CD4-positive, alpha-beta T cell treated with Interleukin-1 beta for 1 hour (primary cell): Measurements from ENCODE around the gene SULT4A1.
A peak's percentile ranks its signal among the peaks of the same experiment; 100 is the strongest.
"Not testable (repeated sequence)": the region's sequence is repeated elsewhere in the genome, so short reads cannot be mapped to it uniquely, and the experiment has no call there.

Source experiments
- DNase-seq, 2 donors: peaks; one replicate each; pipeline ENCODE4 v3.0.0-alpha.2; 2020 to 2022

Gene SULT4A1

DNA sequence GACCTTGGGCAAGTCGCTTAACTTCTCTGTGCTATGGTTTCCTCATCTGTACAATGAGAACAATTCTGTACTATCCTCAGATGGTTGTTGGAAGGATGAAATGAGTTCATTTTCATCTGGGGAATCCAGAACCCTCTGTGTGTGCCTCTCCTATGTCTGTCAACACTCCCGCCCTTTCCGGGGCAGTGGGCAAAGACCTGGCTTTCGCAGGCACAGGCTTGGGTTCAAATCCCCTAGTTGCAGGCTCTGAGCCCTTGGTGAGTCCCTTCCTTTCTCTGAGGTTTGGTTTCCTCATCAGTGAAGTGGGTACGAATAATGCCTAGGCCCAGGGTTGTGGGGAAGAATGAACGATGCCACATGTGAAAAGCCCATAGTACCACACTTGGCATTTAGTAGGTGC is 23.5 kb upstream of the SULT4A1 start:
- DNase-seq: no peak

DNA sequence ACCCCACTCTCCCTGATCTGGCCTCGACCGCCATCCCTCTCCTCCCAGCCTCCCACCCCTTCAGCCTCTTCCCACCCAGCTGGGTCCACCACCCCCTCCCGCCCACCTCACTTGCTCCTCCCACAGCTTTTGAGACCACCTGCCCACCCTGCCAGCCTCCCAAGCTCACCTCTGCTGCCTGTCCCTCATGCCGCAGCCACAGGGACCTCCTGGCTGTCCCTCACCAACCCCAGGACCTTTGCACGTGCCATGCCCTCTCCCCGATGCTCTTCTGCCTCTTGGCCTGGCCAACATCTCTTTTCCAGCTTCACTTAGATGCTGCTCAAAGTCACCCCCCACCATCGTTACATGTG is 23.0 kb upstream of the SULT4A1 start:
- DNase-seq: no peak

DNA sequence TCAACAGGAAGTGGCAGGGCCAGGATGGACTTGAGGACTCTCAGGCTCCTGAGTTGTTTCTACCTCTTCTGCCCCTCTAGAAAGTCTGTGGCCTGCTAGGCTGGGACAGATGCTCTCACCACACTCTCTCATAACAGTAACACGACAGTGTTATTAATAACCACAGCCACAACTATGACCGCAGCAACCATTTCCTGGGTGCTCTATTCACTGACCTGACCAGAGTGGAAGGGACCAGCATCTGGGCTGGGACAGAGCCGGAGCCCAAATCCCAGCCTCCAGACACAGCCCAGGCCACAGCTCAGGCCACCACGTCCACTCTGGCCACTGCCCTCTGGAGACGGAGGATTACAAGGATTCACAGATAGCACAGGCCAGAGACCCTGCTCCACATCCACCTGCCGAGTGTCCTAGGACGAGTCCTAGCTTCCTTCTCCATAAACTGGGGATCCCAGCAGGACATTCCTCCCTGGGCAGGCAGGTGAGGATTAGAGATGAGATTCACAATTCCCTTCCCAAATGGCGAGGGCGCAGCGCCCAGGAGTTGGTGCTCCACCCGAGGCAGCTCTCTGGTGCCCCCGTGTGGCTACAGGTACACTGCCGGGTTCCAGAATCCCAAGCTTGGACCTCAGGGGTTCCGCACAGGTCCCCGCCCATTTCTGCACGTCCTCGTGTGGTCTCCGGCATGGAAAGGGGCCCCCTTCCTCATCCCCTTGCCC is 22.4 kb upstream of the SULT4A1 start:
- peak in 1 of 2 donors; percentile 31 for DNase-seq

GRCh38 chr22:43883719-43884415 is 21.6 kb upstream of the SULT4A1 start:
- no peak for DNase-seq

- peak; percentile 12 to 44 for DNase-seq
Measured at GRCh38 chr22:43883012-43883661, 20.8 kb upstream of the SULT4A1 start.

DNA sequence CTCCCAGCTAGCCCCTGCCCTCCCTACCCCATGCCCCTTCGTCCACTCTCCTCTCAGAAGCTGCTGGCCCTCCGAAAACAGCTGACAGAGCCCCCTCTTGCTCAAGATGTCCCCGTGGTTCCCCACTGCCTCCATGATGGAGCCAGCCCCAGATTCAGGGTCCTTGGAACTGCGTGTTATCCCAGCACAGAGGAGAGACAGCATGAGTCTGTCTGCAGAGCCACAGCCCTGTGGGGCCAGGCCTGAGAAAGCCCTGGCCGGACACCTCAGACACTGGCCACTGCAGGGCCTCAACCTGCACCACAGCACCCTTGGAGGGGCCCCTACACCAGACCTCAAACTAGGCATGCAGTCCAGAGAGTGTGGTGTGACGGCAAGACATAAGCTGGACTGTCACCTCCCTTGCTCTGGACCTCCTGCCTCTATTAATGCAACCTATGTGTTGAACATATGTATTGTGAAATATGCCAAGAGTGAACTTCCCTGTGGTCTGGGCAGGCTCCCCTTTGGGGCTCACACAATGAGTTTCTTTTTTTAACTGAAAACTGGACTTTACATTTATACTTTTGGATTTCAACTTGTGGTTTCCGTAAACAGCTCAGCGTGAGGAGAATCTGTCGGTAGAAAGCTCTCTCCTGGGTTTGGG is 19.9 kb upstream of the SULT4A1 start:
- no peak for DNase-seq

DNA sequence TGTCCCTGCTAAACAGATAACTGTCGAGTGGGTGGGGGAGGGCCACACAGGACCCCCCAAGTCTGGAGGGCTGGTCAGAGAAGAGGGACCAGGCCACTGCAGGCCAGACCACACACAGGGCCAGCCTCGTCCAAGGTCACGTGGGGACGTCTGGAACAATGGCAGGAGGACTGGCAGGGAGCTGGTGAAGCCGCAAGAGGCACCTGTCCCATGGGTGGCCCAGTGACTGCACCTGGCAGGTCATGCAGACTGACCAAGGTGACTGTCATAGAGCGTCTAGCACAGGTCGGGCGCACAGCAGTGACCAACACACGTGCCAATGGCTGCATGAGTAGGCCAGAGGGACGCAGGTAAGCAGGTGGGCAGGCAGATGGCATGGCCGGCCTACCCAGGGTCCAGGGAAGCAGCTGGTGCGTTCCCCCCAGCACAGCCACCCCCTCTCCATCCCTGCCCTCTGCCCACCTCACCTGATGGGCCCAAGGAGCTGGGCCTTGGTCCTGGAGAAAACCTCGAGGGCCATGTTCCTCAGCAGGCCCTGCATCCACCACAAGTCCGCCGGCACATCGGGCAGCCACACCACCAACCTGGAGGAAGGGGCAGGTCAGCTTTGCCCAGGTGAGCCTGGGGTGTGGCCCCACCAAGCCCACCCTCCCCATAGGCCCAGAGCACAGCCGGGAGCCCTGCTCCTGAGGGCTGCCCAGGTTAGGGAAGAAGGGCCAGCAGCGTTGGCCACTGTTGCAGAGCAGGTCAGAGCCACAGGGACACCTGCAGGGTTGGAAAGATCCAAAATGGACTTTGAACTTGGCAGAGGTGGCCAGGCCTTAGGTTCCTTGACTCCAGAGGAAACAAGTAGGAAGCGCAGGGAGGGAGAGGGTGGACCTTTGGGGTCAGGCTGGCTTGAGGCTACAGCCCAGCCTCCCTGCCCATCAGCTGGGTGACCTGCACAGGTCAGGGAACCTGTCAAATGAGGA is 19.1 kb upstream of the SULT4A1 start:
- no peak for DNase-seq

DNA sequence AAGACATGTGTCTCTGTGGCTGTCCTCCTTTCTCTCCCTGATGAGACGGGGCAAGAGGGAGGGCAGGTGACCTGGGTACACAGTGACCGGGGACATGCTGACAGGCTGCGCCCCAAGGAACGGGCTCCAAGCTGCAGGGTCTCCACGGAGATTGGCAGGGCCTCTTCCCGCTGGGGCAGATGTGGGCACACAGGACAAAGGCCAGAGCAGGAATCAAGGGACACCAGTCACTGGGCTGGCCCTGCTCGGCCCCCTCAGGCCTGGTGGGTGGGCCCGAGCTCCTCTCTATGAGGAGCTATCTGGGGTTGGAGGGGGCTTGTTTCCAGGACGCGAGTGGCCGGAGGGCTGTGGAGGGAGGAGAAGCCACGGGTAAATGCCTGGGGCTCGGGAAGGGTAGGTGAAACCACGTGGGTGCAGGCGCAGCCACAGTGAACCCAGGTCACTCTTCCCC is 18.3 kb upstream of the SULT4A1 start:
- no peak for DNase-seq

DNA sequence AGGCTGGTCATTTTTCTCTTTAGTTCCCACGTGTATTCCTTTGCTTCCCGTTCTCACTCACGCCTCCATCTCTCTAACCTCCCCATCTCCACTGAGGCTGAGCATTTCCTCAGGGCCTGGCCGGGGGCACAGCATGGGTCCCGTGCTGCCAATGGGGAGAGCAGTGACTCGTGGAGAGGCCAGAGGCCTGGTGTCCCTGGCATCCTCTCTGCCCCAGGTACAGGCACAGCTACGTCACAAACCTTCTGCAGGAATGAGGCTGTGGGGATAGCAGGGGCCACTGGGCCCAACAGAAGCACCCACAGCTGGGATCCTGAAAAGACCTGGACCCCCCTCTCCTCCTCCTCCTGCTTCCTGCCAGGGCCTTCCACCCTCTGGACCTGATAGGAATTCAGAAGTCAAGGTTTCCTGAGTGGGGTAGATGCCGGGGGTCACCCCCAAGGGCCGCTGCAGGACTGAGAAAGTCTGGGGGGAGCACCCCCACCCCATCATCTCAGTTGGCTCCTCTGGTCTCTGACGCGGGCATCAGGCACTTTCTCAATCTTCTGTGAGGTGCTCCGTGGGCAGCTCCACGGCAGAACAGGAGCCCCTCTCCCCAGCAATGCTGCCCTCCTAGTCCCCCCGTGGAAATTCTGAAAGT is 17.7 kb upstream of the SULT4A1 start:
- DNase-seq: no peak

DNA sequence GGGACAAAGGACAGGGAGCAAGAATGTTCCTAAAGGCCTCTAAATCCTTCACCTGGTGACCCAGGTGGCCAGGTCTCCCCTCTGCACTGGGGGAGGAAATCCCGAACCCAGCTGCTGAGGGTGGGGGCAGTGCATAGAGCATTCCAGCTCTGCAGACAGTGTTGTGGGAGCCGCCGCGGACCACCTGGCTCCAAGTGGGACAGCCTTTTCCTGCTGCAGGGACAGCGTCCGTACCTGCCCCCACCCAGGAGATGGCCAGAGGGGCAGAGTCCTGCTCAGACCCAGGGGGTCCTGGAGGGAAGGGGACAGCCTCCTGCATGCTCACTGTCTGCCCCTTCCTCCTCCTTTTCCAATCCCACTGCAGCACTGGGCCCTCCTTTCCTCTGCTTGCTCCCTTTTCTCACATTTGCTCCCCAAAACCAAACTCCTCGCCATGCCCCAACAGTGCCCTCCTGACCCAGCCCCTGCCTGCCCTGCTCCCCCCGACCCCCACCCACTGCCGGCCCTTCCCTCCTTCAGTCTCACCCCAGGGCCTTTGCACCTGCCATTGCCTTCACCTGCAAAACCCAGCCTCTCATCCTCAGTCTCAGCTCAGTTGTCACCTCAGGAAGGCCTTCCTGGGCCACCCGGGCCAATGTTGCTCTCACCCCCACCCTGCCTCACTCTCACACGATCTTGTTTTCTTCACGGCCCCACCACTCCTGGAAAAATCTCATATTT is 16.7 kb upstream of the SULT4A1 start:
- DNase-seq: no peak

GRCh38 chr22:43878079-43878795 is 15.9 kb upstream of the SULT4A1 start:
- no peak for DNase-seq

DNA sequence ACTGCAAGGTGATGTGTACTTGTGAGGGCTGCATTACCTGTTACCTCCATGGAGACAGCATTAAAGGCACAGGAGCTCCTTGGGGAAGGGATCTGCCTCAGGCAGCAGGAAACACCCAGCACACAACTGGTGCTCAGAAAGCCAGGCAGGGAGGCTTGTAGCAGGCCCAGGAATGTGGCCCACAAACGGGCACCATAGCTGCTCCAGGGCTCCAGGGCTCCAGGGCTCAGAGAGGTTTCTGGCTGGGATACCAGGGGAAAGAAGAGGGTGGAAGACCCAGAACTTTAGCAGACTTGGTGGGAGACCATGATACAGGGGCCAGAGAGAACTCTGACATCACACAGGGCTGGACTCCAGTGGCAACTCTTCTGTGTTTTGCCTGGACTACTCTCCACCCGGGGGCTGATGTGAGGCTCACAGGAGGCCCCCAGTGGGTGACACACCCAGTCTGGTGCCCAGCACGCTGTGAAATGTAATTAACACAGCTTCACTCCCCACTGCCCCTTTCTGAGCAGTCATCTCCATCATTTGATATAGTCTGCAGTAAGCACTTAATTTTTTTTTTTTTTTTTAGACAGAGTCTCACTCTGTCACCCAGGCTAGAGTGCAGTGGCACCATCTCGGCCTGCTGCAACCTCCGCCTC is 14.7 kb upstream of the SULT4A1 start:
- no peak for DNase-seq

- no peak for DNase-seq
Measured at GRCh38 chr22:43869799-43870198, 7.5 kb upstream of the SULT4A1 start.

DNA sequence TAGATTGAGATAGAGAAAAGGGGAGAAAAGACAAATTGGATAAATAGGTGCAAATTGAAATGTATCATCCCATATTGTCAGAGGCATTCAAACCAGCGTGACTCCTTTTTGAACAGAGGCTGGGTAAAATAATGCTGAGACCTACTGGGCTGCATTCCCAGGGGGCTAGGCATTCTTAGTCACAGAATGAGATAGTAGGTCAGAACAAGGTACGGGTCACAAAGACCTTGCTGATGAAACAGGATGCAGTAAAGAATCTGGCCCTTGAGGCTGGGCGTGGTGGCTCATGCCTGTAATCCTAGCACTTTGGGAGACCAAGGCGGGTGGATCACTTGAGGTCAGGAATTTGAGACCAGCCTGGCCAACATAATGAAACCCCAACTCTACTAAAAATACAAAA is 6.7 kb upstream of the SULT4A1 start:
- not testable (repeated sequence) for DNase-seq

DNA sequence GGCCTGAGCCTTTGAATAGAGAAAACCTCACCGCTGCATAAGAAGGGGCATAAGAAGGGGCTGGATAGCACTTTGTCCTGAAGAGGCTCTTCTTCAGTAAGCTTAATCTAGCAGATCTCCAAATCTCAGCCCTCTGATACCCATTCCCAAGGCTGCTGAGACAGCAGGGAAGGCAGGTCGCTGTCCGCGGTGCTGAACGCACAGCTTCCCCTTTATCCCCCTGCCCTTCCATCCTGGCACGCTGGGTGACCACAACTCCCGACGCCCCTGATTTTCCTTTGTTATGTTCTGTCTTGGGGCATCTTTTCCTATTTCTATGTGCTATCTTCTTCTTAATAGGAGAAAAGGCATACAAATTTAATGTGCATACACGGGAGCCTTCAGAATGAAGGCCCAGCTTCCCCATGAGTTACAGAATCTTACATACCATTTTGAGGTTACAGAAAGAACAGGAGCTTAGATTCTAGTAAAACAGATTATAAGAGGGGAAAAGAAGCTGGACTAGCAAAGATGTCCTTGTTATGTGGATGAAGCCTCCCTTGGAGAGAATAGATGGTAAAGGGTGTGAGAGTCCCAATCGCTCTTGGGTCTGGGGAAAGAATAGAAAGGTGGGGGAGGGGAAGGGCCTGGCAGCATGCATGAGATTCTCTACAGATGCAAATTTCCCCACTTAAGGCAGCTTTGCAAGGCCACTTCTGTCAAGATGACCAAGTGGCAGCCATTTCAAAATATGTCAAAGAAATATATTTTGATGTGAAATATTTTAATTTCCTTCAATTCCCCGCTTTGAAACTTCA is 5.7 kb upstream of the SULT4A1 start:
- no peak for DNase-seq

- DNase-seq: no peak
Measured at GRCh38 chr22:43862882-43863202, 529 bp upstream of the SULT4A1 start.

- no peak for DNase-seq
Measured at GRCh38 chr22:43861529-43861928, 784 bp downstream of the SULT4A1 start.

DNA sequence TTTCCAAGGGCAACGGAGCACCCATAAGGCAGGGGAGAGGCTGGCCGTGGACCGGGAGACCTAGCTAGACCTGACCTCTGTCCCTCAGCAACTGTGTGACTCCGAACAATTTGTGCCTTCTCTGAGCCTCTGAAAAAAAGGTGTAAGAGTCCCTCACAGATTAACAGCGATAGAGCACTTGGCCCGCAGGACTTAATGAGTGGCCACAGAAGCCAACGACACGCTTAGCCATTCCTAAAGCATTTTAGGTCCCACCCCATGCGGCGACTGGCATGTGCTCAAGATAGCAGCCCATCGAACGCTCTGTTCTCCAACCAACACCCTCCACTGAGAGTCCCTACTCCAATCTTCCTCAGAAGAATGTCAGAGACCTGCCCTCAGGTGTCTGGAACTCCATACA is 1.5 kb downstream of the SULT4A1 start:
- DNase-seq: no peak

DNA sequence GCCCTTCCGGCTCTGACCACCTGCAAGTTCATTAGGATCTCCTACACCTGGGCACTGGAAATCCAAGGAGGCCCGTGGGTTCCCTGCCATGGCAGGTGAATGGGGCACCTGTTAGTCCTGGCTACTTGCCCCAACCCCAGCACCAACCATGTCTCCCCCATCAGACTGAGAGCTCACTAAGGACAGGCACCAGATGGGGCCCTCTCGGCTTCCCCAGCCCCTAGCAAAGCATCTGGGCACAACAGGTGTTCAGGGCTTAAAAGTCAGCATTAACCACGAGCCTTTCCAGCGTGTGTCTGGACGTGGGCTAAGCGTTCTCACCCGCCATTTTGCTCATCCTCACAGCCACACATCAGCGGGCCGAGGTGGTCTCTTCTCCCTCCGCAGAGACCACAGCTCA is 2.2 kb downstream of the SULT4A1 start:
- no peak for DNase-seq
